Liver (tissue), 9 donors: ENCODE data around the gene PTPN6. TPM values are rescaled to one million over a fixed set of nuclear protein-coding genes. Genes with fewer than 3 reads are reported as not detected.

Experiments
- DNase-seq: peaks from one replicate; pipeline ENCODE4 v3.0.0-alpha.2; 2017; ENCODE audit warnings: low spot score
- H3K27ac ChIP-seq, 2 donors: one replicate each; pipeline ENCODE4 v1.7.0; 2013; ENCODE audit warnings: inconsistent platforms in 2 of 2, low read length in 2 of 2, control low read depth in 1 of 2, low read depth in 1 of 2, mild to moderate bottlenecking in 1 of 2
- H3K27me3 ChIP-seq, 4 donors: one replicate each; pipeline versions ENCODE4 v1.6.1 to v1.7.0; 2013; ENCODE audit warnings: low read length in 3 of 4, inconsistent platforms in 1 of 4, mild to moderate bottlenecking in 1 of 4, moderate library complexity in 1 of 4; ENCODE audit not compliant: control insufficient read depth in 4 of 4, insufficient read depth in 4 of 4
- H3K36me3 ChIP-seq, 4 donors: one replicate each; pipeline versions ENCODE4 v1.6.1 to v1.7.0; 2013; ENCODE audit warnings: low read length in 3 of 4, mild to moderate bottlenecking in 3 of 4, low read depth in 1 of 4, moderate library complexity in 1 of 4; ENCODE audit not compliant: control insufficient read depth in 4 of 4, insufficient read depth in 3 of 4
- H3K4me1 ChIP-seq, 4 donors: one replicate each; pipeline versions ENCODE4 v1.6.1 to v1.7.0; 2013; ENCODE audit warnings: low read length in 3 of 4, mild to moderate bottlenecking in 3 of 4, moderate library complexity in 1 of 4; ENCODE audit not compliant: control insufficient read depth in 4 of 4, insufficient read depth in 4 of 4
- H3K4me3 ChIP-seq, 3 donors: one replicate each; pipeline versions ENCODE4 v1.6.1 to v1.7.0; 2013; ENCODE audit warnings: low read length in 3 of 3, control low read depth in 1 of 3, low read depth in 1 of 3, mild to moderate bottlenecking in 1 of 3
- H3K9ac ChIP-seq, 2 donors: one replicate each; pipeline ENCODE4 v1.7.0; 2013; ENCODE audit warnings: low read length in 2 of 2, mild to moderate bottlenecking in 2 of 2, moderate library complexity in 2 of 2, control low read depth in 1 of 2, low read depth in 1 of 2
- H3K9me3 ChIP-seq, 4 donors: one replicate each; pipeline versions ENCODE4 v1.6.1 to v1.7.0; 2013; ENCODE audit warnings: low read length in 3 of 4; ENCODE audit not compliant: control insufficient read depth in 4 of 4
- FOXA1 ChIP-seq: IDR thresholded peaks from 2 replicates; pipeline ENCODE4 v1.6.1; 2016; ENCODE audit warnings: antibody characterized with exemption
- FOXA2 ChIP-seq: IDR thresholded peaks from 2 replicates; pipeline ENCODE4 v1.6.1; 2016; ENCODE audit warnings: antibody characterized with exemption
- HNF4A ChIP-seq, 2 donors: conservative IDR thresholded peaks; 2 replicates each; pipeline ENCODE4 v1.6.1; 2016; ENCODE audit warnings: antibody characterized with exemption in 2 of 2, mild to moderate bottlenecking in 2 of 2
- HNF4G ChIP-seq: IDR thresholded peaks from 2 replicates; pipeline ENCODE4 v1.6.1; 2016; ENCODE audit warnings: antibody characterized with exemption
- JUND ChIP-seq, 2 donors: IDR thresholded peaks; 2 replicates each; pipeline ENCODE4 v1.6.1; 2016; ENCODE audit warnings: antibody characterized with exemption in 2 of 2
- NR2F2 ChIP-seq: IDR thresholded peaks from 2 replicates; pipeline ENCODE4 v1.6.1; 2016; ENCODE audit warnings: antibody characterized with exemption
- RXRA ChIP-seq, 2 donors: IDR thresholded peaks; 2 replicates each; pipeline ENCODE4 v1.6.1; 2017 to 2018; ENCODE audit warnings: antibody characterized with exemption in 2 of 2, mild to moderate bottlenecking in 1 of 2
- ZBTB33 ChIP-seq: IDR thresholded peaks from 2 replicates; pipeline ENCODE4 v1.6.1; 2016; ENCODE audit warnings: antibody characterized with exemption
- WGBS: extraction: QIAGEN DNeasy Blood & Tissue Kit; methylation state at CpG from one replicate; pipeline ENCODE4 v1.1.7; 2013; 5-methylcytosine and 5-hydroxymethylcytosine counted together
- polyA plus RNA-seq, 2 donors: library from polyadenylated mRNA; stranded (reverse) in 1 of 2; unstranded in 1 of 2; fragments of 200-250 nt in 1 of 2; fragments of >200 nt in 1 of 2; fragmentation: Nextera tagmentation in 1 of 2; extraction: Ambion mirVana in 1 of 2; gene quantifications; one replicate each; pipeline versions ENCODE4 v1.2.1 to v1.2.3, GENCODE V29; 2013 to 2015
- total RNA-seq, 2 donors: library from RNA; depleted of rRNA; stranded (reverse); fragments of >200 nt; gene quantifications; one replicate each; pipeline ENCODE4 v1.2.3, GENCODE V29; 2014
- TF ChIP-seq, protein P1 (sequence below): fragments of 150-350 bp; IDR thresholded peaks from 2 replicates; pipeline ENCODE4 v1.5.1; 2017; ENCODE audit warnings: improper control_type of control experiment, low read depth, low read length; ENCODE audit not compliant: missing input control
- donor health status: healthy.
- donor health status: healthy.
- donor health status: healthy.
- donor health status: healthy.
- donor health status: healthy.

The PTPN6 gene
- total and polyA plus RNA-seq, 4 donors = 15.2 to 41.0 (median 19.6) TPM

DNA sequence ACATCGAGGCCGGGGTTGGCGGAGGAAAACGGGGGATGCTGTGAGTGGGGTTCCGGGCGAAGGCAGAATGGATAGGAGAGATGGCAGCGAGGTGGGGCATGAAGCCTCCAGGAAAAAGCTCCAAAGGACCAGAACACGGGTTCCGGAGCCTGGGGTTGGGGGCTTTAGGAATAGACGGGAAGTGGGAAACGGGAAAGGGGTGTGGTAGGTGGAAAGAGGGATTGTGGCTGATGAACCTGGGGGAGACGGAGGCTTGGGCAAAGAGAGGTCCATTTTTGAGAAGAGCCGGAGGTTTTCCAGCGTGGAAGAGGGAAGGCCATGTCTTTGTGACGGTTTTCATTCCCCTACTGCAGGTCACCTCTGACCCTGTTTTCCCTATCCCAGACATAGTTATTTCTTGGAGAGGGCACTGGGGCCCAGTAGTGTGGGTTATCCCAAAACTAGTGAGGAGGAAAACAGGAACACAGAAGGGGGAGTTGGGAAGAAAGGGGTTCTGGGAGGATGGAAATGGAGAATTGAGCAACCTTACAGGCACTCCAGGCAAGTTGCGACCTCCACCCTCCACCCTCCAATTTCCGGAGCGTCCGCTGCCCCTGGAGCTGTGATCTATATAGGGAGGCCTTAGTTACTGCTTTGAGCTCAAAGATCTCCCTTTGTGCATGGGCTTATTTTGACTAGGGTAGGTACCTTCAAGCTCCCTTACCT is 22.3 kb upstream of the PTPN6 start:
- Histone ChIP-seq H3K9me3 (no peaks in the 10 kb centered on the region), H3K27ac (peak overlapping the region; percentile 62 to 66), H3K4me1 (peaks cover 9 to 61% (median 47%) of the 10 kb centered on the region in 4 donors), H3K36me3 (peaks cover 0 to 2% (median 0%) of the 10 kb centered on the region in 4 donors), H3K4me3 (peak overlapping the region; percentile 66 to 88 (median 78)), H3K9ac (peak overlapping the region; percentile 35 to 55), H3K27me3 (no peaks in the 10 kb centered on the region)
- DNase-seq = no peak
- TF ChIP-seq FOXA1 (no peak), NR2F2 (peak; percentile 19)
- WGBS = 17% methylated on average over 19 of the region's 19 CpGs

DNA sequence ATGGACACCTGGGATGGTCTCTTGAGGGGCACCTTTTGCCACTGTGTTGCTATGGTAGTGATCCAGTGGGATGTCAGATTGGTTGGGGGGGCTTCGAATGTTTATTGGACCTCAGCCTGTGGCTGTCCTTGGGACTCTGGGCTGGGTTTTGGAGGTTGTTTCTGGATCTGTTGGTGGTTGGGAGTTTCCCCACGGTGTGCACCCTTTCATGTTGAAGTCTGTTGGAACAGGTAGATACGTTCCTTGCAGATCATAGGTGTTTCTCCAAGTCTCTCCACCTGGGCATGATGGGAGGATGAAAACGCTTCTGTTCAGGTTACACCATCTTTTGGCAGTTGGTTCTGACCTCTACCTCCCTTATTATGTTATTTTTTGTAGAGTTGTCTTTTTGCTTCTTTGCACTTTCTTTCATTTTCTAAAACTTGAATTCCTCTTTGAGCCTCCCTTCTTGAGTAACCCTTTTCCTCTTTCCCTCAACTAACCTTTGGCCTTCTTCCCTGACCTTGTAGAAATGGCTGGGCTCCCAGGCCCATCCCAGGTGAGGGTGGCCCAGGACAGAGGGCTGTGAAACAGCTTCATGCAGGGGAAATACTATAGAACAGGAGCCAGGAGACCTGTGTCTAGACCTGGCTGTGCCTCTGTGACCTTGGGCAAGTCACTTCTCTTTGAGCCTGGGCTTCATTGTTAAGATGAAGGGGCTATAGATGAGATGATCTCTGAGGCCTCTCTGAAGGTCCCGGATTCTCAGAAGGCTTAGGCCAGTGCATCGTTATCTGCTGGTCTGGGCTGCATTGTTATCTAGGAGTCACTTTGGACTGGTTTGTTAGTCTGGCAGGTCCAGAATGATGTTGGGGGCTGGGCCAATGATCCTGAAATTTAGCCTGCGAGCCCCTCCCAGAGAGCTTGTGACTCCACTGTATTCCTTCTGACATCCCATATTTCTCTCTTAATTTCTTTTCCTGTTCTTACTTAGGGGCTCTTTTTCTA is 21.4 kb upstream of the PTPN6 start:
- peaks cover 9 to 55% (median 39%) of the 10 kb centered on the region in 4 donors for H3K4me1 ChIP-seq

GRCh38 chr12:6932766-6933165 is 18.4 kb upstream of the PTPN6 start:
- no peaks in the 10 kb centered on the region for H3K9me3 ChIP-seq
- H3K4me3 ChIP-seq = no peak overlapping the region
- TF ChIP-seq FOXA2 (no peak), HNF4G (no peak), NR2F2 (no peak), JUND (IDR thresholded peaks at IDR 0.05) (no peak)
- no peak overlapping the region for H3K27ac ChIP-seq
- peaks cover 4 to 37% (median 14%) of the 10 kb centered on the region in 4 donors for H3K4me1 ChIP-seq
- 93% methylated on average over 1 of the region's 1 CpG for WGBS
- H3K36me3 ChIP-seq = peaks cover 0 to 14% (median 7%) of the 10 kb centered on the region in 4 donors
- no peak for DNase-seq
- no peaks in the 10 kb centered on the region for H3K27me3 ChIP-seq
- H3K9ac ChIP-seq = no peak overlapping the region

More for the DNA sequence above, 21.4 kb upstream of the PTPN6 start:
- Histone ChIP-seq H3K9me3 (no peaks in the 10 kb centered on the region), H3K27ac (peak overlapping the region; percentile 26 to 66), H3K27me3 (no peaks in the 10 kb centered on the region), H3K36me3 (peaks cover 0 to 10% (median 2%) of the 10 kb centered on the region in 4 donors), H3K4me3 (peak overlapping the region; percentile 66 to 88 (median 78)), H3K9ac (no peak overlapping the region)
- no peak for DNase-seq
- WGBS = 62% methylated on average over 7 of the region's 7 CpGs
- TF ChIP-seq ZBTB33 = no peak
- TF ChIP-seq, protein P1, sequence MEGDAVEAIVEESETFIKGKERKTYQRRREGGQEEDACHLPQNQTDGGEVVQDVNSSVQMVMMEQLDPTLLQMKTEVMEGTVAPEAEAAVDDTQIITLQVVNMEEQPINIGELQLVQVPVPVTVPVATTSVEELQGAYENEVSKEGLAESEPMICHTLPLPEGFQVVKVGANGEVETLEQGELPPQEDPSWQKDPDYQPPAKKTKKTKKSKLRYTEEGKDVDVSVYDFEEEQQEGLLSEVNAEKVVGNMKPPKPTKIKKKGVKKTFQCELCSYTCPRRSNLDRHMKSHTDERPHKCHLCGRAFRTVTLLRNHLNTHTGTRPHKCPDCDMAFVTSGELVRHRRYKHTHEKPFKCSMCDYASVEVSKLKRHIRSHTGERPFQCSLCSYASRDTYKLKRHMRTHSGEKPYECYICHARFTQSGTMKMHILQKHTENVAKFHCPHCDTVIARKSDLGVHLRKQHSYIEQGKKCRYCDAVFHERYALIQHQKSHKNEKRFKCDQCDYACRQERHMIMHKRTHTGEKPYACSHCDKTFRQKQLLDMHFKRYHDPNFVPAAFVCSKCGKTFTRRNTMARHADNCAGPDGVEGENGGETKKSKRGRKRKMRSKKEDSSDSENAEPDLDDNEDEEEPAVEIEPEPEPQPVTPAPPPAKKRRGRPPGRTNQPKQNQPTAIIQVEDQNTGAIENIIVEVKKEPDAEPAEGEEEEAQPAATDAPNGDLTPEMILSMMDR = no peak
- TF ChIP-seq RXRA (IDR thresholded peaks at IDR 0.05) = no peak
- no peak for TF ChIP-seq HNF4A (conservative IDR thresholded peaks at IDR 0.05)
